Body of pancreas (tissue), 4 donors: ENCODE data around the gene BRD4. TPM values are rescaled to one million over a fixed set of nuclear protein-coding genes. Genes with fewer than 3 reads are reported as not detected.

ENCODE experiments used
- ATAC-seq: fragments of 150-250 bp; one replicate; pipeline ENCODE4 v1.9.1; 2016
- DNase-seq, 4 donors: peaks; one replicate each; pipeline ENCODE4 v3.0.0-alpha.2; 2019
- H3K27ac ChIP-seq, 4 donors: fragments of 200-600 bp; sonication (generic); 1 replicate in 3 of 4; 2 replicates in 1 of 4; pipeline versions ENCODE4 v1.5.1 to v1.6.1; 2016 to 2019; ENCODE audit warnings: mild to moderate bottlenecking in 1 of 4, mixed read lengths in 1 of 4, moderate library complexity in 1 of 4
- H3K27me3 ChIP-seq, 2 donors: fragments of 200-600 bp; sonication (generic); one replicate each; pipeline ENCODE4 v1.6.0; 2016; ENCODE audit warnings: mild to moderate bottlenecking in 1 of 2
- H3K36me3 ChIP-seq, 2 donors: fragments of 200-600 bp; sonication (generic); replicated peaks in 1 of 2; 2 replicates each; pipeline ENCODE4 v1.5.1; 2016; ENCODE audit warnings: low read depth in 2 of 2; ENCODE audit not compliant: insufficient read depth in 1 of 2
- H3K4me1 ChIP-seq: fragments of 200-600 bp; sonication (generic); one replicate; pipeline ENCODE4 v1.6.0; 2016
- H3K4me3 ChIP-seq, 2 donors: fragments of 200-600 bp; sonication (generic); 1 replicate in 1 of 2; 2 replicates in 1 of 2; pipeline ENCODE4 v1.5.1; 2016 to 2019
- H3K9me3 ChIP-seq, 3 donors: fragments of 200-600 bp; sonication (generic); 1 replicate in 2 of 3; 2 replicates in 1 of 3; pipeline ENCODE4 v1.5.1; 2016
- CTCF ChIP-seq, 7 experiments: fragments of 450-650 bp in 4 of 7; fragments of 200-600 bp in 3 of 7; sonication (generic) in 3 of 7; IDR thresholded peaks; one replicate each; pipeline ENCODE4 v1.5.1; 2016 to 2019; ENCODE audit warnings: antibody characterized with exemption in 7 of 7
- POLR2A ChIP-seq, 3 donors: fragments of 450-650 bp; IDR thresholded peaks; one replicate each; pipeline ENCODE4 v1.6.1; 2016; ENCODE audit warnings: antibody characterized with exemption in 3 of 3, mild to moderate bottlenecking in 2 of 3
- WGBS, 2 donors: methylation state at CpG; one replicate each; pipeline ENCODE4 v1.1.5; 2017; 5-methylcytosine and 5-hydroxymethylcytosine counted together
- intact Hi-C: fragments of 100-400 bp; cut with DNase I; formaldehyde crosslinking; loops from one replicate; pipeline ENCODE4 v1.15.1; 2023
- total RNA-seq, 2 donors: library from RNA; depleted of rRNA; stranded (reverse); fragments of >200 nt; gene quantifications; one replicate each; pipeline ENCODE4 v1.1.0, GENCODE V29; 2016

The BRD4 gene
- total RNA-seq, 2 donors from 2014 or later = 15.3 to 33.6 TPM

GRCh38 chr19:15297416-15298224 is 34.7 kb downstream of the BRD4 start:
- Histone ChIP-seq H3K4me3 (no peak overlapping the region), H3K4me1 (peaks cover 94% of the 10 kb centered on the region), H3K27ac (peak overlapping the region in 2 of 4 donors; percentile 0 to 33), H3K9me3 (no peaks in the 10 kb centered on the region), H3K36me3 (peaks cover 0 to 1% of the 10 kb centered on the region in 2 donors), H3K27me3 (no peaks in the 10 kb centered on the region)
- WGBS, 2 donors = 42 to 52% methylated on average over 10 of the region's 10 CpGs
- no peak for ATAC-seq
- DNase-seq = peak; percentile 22 to 40 (median 32)
- intact Hi-C loops = no loop called here
- TF ChIP-seq POLR2A (IDR thresholded peaks at IDR 0.05) (no peak), CTCF (IDR thresholded peaks at IDR 0.05) (peak in 2 of 7 experiments; percentile 3 to 13)

- Histone ChIP-seq H3K27me3 (no peaks in the 10 kb centered on the region), H3K9me3 (no peaks in the 10 kb centered on the region), H3K4me3 (no peak overlapping the region), H3K4me1 (peaks cover 95% of the 10 kb centered on the region), H3K27ac (peak overlapping the region in 2 of 4 donors; percentile 0 to 33), H3K36me3 (peaks cover 0 to 1% of the 10 kb centered on the region in 2 donors)
- no peak for TF ChIP-seq POLR2A (IDR thresholded peaks at IDR 0.05)
- no peak for TF ChIP-seq CTCF (IDR thresholded peaks at IDR 0.05)
- intact Hi-C loops = no loop called here
- WGBS, 2 donors = 25 to 31% methylated on average over 7 of the region's 7 CpGs
- DNase-seq = no peak
- no peak for ATAC-seq
Observed at GRCh38 chr19:15296841-15297415, 35.4 kb downstream of the BRD4 start.

GRCh38 chr19:15296353-15296752 is 36.0 kb downstream of the BRD4 start:
- TF ChIP-seq POLR2A (IDR thresholded peaks at IDR 0.05) (no peak), CTCF (IDR thresholded peaks at IDR 0.05) (no peak)
- H3K27ac ChIP-seq = no peak overlapping the region
- no peaks in the 10 kb centered on the region for H3K27me3 ChIP-seq
- ATAC-seq (no peak), DNase-seq (no peak)
- 68 to 80% methylated on average over 10 of the region's 10 CpGs for WGBS, 2 donors
- H3K4me1 ChIP-seq = peaks cover 91% of the 10 kb centered on the region
- H3K4me3 ChIP-seq = no peak overlapping the region
- H3K36me3 ChIP-seq = peaks cover 0 to 1% of the 10 kb centered on the region in 2 donors
- intact Hi-C loops = no loop called here
- no peaks in the 10 kb centered on the region for H3K9me3 ChIP-seq

- Histone ChIP-seq H3K9me3 (no peaks in the 10 kb centered on the region), H3K27me3 (no peaks in the 10 kb centered on the region), H3K27ac (peak overlapping the region in 2 of 4 donors; percentile 9 to 67), H3K36me3 (peaks cover 0 to 1% of the 10 kb centered on the region in 2 donors), H3K4me3 (no peak overlapping the region), H3K4me1 (peaks cover 87% of the 10 kb centered on the region)
- TF ChIP-seq POLR2A (IDR thresholded peaks at IDR 0.05) (no peak), CTCF (IDR thresholded peaks at IDR 0.05) (no peak)
- DNase-seq = peak in 2 of 4 donors; percentile 21 to 26
- WGBS, 2 donors = 29 to 32% methylated on average over 5 of the region's 5 CpGs
- intact Hi-C loops = no loop called here
- no peak for ATAC-seq
Observed at GRCh38 chr19:15294561-15294990, 37.8 kb downstream of the BRD4 start.
